Measurements from ENCODE around the gene DIABLO.
"Not testable (repeated sequence)": the region's sequence is repeated elsewhere in the genome, so short reads cannot be mapped to it uniquely, and the experiment has no call there.

DIABLO gene

DNA sequence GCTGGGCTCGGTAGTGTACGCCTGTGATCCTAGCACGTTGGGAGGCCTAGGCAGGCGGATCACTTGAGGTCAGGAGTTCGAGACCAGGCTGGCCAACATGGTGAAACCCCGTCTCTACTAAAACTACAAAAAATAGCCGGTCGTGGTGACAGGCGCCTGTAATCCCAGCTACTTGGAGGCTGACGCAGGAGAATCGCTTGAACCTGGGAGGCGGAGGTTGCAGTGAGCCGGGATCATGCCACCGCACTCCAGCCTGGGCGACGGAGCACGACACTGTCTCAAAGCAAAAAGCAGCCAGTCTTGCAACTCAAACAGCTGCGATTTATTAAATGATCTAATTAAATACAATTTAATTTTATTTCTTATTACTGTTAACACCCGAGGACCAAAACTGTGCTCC is 23.0 kb downstream of the DIABLO start:
- ATAC-seq, result not testable (repeated sequence)
- peak overlapping the region in 1 of 2 donors; percentile 72 for H3K27ac Mint-ChIP-seq

DNA sequence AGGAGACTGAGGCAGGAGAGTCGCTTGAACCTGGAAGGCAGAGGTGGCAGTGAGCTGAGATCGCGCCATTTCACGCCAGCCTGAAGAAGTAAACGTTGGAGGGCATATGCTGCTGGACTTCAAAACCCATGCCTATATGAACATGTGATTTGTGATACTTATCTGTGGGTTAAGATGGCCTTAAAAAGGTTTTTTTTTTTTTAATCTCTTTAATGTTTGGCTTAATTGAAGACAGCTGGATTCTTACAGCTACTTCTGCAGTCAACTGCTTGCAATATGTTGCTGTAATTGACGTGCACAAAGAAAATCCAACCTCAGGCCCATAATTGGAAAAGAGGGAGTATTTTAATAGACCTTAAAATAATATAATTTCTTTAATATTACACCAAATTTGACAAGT is 23.8 kb downstream of the DIABLO start:
- no peak overlapping the region for H3K27ac Mint-ChIP-seq
- H3K4me3 Mint-ChIP-seq, result no peak overlapping the region
- H3K9me3 Mint-ChIP-seq, result no peaks in the 10 kb centered on the region
- ATAC-seq, result no peak
- H3K4me1 Mint-ChIP-seq, result peaks cover 40% of the 10 kb centered on the region
- peaks cover 69% of the 10 kb centered on the region for H3K27me3 Mint-ChIP-seq
- DNase-seq, result no peak

More for the DNA sequence above, 23.0 kb downstream of the DIABLO start:
- Mint-ChIP-seq H3K4me1 (peaks cover 34% of the 10 kb centered on the region), H3K4me3 (peak overlapping the region; percentile 84 to 85), H3K27me3 (peaks cover 61% of the 10 kb centered on the region)
- not testable (repeated sequence) for H3K9me3 Mint-ChIP-seq, DNase-seq

DNA sequence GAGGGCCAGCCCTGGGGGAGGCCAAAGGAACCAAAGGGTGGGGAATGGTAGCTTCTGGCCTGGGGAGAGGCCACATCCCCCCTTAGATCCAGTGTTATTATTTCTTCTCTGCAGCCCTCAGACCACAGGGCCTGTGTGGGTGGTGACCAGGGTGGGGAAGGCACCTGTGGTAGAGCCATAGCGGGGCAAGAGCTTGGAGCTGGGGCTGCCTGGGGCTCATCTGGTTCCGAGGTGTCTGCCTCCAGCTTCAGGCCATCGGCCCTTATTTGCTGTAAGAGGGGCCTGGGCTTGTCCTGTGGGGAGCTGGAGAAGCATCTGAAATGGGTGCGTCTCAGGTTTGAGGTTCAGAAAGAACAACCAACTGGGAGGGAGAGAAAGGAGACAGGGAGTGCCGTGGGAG is 24.5 kb downstream of the DIABLO start:
- H3K4me1 Mint-ChIP-seq, result peaks cover 37% of the 10 kb centered on the region
- ATAC-seq (no peak), DNase-seq (no peak)
- peak overlapping the region in 1 of 2 donors; percentile 72 for H3K27ac Mint-ChIP-seq
- H3K27me3 Mint-ChIP-seq, result peaks cover 69% of the 10 kb centered on the region
- no peak overlapping the region for H3K4me3 Mint-ChIP-seq
- H3K9me3 Mint-ChIP-seq, result no peaks in the 10 kb centered on the region

DNA sequence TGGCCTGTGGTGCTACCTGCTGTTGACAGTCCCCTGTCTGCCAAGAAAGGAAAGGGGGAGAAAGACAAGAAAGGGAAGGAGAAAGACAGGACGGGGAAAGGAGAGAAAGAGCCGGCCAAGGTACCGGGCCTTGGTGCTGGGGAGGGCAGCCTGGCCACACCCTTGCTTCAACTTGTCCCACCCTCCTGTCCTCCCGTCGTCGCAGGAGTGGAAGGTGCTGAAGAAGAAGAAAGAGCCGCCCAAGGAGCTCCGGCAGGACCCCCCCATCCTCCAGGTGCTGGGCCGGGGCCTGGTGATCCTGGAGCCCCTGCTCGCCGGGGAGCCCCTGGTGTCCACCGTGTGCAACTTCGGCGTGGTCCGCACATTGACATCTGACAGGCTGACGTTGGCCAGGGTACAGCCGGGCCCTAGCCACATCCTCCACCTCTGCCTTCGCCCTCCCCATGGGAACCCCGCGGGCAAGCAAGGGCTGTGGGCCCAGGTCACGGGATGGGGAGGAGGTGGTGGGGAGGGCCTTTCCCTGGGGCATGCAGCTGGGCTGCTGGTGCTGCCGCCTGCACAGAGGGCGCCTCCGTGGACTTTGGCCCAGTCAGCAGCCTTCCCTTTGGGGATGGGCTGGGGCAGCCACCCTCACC is 25.2 kb downstream of the DIABLO start:
- H3K9me3 Mint-ChIP-seq, result no peaks in the 10 kb centered on the region
- H3K4me1 Mint-ChIP-seq, result peaks cover 35% of the 10 kb centered on the region
- no peak overlapping the region for H3K4me3 Mint-ChIP-seq
- no peak for ATAC-seq
- DNase-seq, result no peak
- H3K27ac Mint-ChIP-seq, result no peak overlapping the region
- H3K27me3 Mint-ChIP-seq, result peaks cover 69% of the 10 kb centered on the region

DNA sequence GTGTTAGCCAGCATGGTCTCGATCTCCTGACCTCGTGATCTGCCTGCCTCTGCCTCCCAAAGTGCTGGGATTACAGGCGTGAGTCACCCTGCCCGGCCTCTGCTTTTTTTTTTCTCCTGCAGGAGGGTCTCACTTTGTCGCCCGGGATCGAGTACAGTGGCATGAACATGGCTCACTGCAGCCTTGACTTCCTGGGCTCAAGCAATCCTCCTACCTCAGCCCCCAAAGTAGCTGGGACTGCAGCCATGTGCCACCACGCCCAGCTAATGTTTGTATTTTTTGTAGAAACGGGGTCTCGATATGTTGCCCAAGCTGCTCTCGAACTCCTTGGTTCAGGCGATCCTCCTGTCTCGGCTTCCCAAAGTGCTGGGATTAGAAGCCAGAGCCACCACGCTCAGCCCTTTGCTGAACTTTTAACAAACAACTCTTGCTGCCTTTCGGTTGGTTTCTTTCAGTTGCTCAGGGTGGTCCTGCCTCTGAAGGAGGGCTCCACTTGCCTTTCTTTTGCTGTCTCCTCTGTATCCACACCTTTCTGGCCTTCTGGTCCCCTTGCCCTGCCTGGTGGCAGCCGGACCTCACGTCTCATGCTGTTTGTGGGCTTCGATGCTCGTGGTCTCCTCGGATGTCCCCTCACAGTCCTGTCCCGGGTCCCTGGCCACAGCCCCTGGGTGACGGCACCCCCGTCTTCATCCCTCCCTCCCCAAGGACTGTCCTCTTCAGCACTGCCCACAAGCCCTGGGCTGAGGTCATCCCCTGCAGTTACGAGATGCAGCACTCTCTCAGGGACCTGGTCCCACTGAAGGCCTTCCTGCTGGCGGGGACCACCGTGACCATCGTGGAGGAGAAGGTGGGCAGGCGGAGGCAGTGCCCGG is 26.1 kb downstream of the DIABLO start:
- DNase-seq, result no peak
- no peak for ATAC-seq
- H3K27me3 Mint-ChIP-seq, result peaks cover 60% of the 10 kb centered on the region
- H3K4me3 Mint-ChIP-seq, result no peak overlapping the region
- no peak overlapping the region for H3K27ac Mint-ChIP-seq
- peaks cover 27% of the 10 kb centered on the region for H3K4me1 Mint-ChIP-seq
- H3K9me3 Mint-ChIP-seq, result no peaks in the 10 kb centered on the region

DNA sequence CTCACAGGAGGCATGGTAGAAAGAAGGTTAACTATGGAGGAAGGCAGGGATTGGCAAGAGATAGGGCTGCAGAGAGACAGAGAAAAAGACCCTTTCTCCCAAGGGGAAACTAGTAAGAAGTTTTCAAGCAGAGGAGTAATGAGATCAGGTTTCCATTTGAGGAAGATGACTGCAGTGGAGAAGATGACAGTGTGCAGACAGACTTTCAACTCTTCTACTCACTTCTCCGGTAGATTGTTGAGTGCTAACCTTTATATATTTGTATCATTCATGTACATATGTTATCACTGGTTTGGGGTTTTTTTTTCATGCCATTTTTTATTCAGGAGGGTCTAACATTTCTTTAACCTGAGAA is 28.3 kb downstream of the DIABLO start:
- H3K9me3 Mint-ChIP-seq, result no peaks in the 10 kb centered on the region
- peaks cover 14% of the 10 kb centered on the region for H3K4me1 Mint-ChIP-seq
- H3K27me3 Mint-ChIP-seq, result peaks cover 47% of the 10 kb centered on the region
- no peak overlapping the region for H3K4me3 Mint-ChIP-seq
- H3K27ac Mint-ChIP-seq, result no peak overlapping the region
- ATAC-seq (no peak), DNase-seq (no peak)

DNA sequence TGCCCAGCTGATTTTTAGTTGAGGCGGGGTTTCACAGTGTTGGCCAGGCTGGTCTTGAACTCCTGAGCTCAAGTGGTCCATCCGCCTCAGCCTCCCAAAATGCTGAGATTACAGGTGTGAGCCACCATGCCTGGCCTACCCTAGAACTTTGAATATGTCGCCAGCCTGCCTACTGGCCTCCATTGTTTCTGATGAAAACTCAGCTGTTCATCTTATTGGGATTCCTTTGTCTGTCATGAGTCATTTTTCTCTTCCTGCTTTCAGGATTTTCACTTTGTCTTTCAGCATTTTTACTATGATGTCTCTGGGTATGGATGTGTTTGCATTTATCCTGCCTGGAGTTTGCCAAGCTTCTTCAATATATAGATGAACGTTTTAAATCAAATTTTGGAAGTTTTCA is 30.4 kb downstream of the DIABLO start:
- peaks cover 13% of the 10 kb centered on the region for H3K4me1 Mint-ChIP-seq
- H3K27ac Mint-ChIP-seq, result peak overlapping the region in 1 of 2 donors; percentile 83
- ATAC-seq (no peak), DNase-seq (no peak)
- peaks cover 34% of the 10 kb centered on the region for H3K27me3 Mint-ChIP-seq
- H3K9me3 Mint-ChIP-seq, result no peaks in the 10 kb centered on the region
- H3K4me3 Mint-ChIP-seq, result no peak overlapping the region

DNA sequence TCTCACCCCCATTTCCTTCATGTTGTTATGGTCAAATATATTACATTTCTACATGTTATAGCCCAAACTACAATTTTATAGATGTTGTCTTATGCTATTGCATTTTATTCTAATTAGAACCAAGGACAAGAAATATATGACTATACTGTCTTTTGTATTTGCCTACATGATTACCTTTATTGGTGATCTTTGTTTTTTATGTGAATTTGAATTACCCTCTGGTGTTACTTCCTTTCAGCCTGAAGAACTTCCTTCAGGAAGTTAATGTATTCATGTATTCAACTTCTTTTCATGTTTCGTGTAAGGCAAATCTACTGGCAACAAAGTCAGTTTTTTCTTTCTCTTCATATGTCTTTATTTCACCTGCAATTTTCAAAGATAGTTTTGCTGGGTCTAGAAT is 31.0 kb downstream of the DIABLO start:
- no peak for DNase-seq
- no peaks in the 10 kb centered on the region for H3K9me3 Mint-ChIP-seq
- H3K4me1 Mint-ChIP-seq, result peaks cover 13% of the 10 kb centered on the region
- H3K4me3 Mint-ChIP-seq, result no peak overlapping the region
- peaks cover 31% of the 10 kb centered on the region for H3K27me3 Mint-ChIP-seq
- ATAC-seq, result no peak
- no peak overlapping the region for H3K27ac Mint-ChIP-seq

DNA sequence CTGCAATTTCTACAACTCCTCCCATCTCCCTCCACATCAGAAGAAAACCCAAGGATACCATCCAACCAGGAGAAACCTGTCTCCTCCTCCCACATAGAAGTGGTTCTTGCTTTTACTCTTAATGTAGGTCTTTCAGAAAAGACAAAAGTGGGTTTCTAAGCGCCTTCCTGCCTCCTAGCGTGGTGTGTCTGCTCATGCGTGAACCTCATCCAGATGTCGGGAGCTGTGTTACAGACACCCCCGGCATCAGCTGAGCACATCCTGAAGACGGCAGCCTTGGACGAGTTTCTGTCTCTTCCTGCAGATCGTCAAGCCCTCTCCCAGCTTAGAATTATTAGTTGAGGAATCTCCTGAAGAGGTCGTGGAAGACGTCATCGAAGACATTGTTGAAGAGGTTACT is 33.4 kb downstream of the DIABLO start:
- Mint-ChIP-seq H3K4me3 (no peak overlapping the region), H3K27ac (no peak overlapping the region), H3K4me1 (peaks cover 3% of the 10 kb centered on the region), H3K27me3 (peaks cover 14% of the 10 kb centered on the region), H3K9me3 (no peaks in the 10 kb centered on the region)
- no peak for ATAC-seq
- DNase-seq, result no peak

DNA sequence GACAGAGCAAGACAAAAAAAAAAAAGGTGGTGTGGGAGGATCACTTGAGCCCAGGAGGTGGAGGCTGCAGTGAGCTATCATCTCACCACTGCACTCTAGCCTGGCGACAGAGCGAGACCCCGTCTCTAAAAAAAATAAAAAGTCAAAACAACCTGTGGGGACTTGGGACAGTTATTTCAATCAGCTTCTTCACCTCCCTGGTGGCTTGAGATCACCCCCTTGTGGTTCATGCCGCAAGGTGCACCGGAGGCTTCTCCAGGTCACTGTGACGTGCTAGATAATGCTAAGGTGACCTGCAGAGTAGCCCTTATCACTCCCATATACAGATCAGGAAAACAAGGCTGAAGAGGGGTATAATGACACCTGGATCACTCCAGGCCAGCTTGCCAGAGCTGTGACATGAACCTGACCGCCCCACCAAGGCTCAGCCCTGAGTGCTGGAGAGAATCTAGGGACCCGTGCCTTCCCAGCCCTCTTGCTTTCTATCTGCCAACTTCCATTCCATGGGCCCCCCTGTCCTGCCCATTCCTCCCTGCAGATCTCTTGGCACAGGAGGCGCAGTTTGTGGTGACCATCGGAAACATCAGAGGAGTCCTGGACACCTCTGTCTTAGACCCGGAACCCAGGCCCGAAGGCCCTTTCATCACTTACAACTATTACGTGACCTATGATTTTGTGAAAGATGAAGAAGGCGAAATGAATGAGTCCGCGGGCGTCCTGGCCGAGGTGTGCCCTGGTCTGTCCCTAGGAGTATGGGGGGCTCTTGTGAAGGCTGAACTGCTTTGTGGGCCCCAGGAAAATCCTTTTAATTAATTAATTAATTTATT is 34.8 kb downstream of the DIABLO start:
- no peak overlapping the region for H3K4me3 Mint-ChIP-seq
- no peaks in the 10 kb centered on the region for H3K4me1 Mint-ChIP-seq
- H3K27me3 Mint-ChIP-seq, result peaks cover 10% of the 10 kb centered on the region
- ATAC-seq (peak; percentile 94), DNase-seq (peak; percentile 67 to 77)
- H3K9me3 Mint-ChIP-seq, result no peaks in the 10 kb centered on the region
- no peak overlapping the region for H3K27ac Mint-ChIP-seq

DNA sequence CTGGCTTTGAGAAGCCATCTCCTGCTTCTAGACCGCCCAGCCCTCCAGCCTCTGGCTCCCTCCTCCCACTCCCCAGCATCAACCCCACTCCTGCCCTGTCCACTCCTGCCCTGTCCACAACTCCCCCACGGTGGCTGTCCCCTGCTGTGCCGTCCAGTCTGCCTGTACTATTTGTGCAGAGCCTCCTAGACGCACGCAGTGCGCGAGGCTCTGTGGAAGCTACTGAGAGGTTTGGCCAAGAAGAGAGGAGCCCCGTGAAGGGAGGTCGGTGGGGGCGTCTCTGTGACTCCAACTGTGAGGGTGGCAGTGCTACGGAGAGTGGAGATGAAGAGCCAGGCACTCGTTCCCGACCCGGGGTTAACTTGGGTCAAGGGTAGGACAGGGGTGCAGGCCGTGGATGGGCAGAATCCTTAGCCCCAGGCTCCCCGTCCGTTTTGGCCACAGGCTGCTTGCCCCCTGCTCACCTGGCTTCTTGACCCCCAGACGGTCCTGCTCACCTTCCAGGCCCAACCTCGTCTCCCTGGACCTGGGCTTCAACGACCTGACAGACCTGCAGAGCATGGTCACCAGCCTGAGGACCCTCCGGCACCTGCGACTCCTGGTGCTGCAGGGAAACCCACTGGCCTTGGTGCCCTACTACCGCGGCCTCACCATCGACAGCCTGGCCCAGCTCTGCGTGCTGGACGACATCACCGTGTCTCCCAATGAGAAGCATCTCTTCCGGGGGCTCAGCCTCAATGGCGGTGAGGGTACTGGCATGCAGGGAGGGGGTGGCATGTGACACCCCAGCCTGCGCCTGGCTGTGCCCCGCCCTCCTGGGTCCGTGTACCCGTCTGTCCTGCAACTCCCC is 36.0 kb downstream of the DIABLO start:
- H3K27me3 Mint-ChIP-seq, result peaks cover 19% of the 10 kb centered on the region
- H3K27ac Mint-ChIP-seq, result peak overlapping the region in 1 of 2 donors; percentile 59
- no peak for DNase-seq
- H3K4me1 Mint-ChIP-seq, result peaks cover 2% of the 10 kb centered on the region
- no peaks in the 10 kb centered on the region for H3K9me3 Mint-ChIP-seq
- peak; percentile 8 for ATAC-seq
- H3K4me3 Mint-ChIP-seq, result no peak overlapping the region

DNA sequence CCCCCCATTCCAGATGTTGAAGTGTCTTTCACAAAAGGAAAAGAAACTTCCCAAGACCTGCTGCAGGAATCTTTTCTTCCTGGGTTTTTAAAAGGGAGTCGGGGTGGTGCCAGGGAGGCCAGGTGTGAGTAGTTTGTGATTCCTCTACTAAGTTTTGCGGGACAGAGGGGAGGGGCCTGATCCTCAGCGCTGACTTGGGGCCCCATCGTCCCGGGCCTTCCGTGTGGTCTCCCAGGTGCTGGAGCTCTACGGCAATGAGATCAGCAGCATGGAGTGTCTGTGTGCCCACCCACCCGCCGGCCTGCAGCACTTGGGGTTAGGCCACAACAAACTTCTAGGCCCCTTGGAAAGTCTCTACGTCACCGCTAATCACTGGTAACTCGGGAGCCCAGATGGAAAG is 38.4 kb downstream of the DIABLO start:
- peaks cover 40% of the 10 kb centered on the region for H3K27me3 Mint-ChIP-seq
- H3K27ac Mint-ChIP-seq, result no peak overlapping the region
- ATAC-seq, result no peak
- DNase-seq, result no peak
- H3K9me3 Mint-ChIP-seq, result no peaks in the 10 kb centered on the region
- H3K4me3 Mint-ChIP-seq, result no peak overlapping the region
- peaks cover 17% of the 10 kb centered on the region for H3K4me1 Mint-ChIP-seq

DNA sequence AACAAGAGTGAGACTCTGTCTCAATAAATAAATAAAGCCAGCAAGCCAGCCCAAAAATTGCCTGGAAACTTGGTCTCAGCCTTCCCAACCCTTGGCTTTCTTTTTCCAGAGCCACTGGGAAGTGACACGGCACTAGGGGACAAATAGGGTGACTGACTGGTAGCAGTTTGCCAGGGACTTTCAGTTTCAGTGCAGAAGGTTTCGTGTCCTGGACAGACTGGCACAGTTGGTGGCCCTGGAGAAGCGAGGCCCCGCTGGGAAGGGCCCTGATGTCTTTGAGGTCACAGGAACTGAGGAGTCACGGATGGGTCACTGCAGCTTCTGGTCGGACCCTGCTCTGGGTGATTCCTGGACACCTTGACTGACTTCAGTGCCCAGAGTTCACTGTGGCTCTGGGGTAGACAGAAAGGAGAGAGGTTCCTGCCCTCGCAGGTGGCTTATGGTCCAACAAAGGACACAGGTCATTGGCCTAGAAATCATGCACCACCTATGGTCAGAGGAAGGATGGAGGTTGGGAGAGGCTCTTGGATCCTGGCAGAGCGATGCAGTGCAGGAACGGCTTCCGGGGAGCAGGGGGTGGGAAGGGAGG is 40.3 kb downstream of the DIABLO start:
- H3K9me3 Mint-ChIP-seq, result no peaks in the 10 kb centered on the region
- peaks cover 47% of the 10 kb centered on the region for H3K27me3 Mint-ChIP-seq
- no peak for ATAC-seq
- H3K4me3 Mint-ChIP-seq, result no peak overlapping the region
- no peak for DNase-seq
- peaks cover 18% of the 10 kb centered on the region for H3K4me1 Mint-ChIP-seq
- no peak overlapping the region for H3K27ac Mint-ChIP-seq

DNA sequence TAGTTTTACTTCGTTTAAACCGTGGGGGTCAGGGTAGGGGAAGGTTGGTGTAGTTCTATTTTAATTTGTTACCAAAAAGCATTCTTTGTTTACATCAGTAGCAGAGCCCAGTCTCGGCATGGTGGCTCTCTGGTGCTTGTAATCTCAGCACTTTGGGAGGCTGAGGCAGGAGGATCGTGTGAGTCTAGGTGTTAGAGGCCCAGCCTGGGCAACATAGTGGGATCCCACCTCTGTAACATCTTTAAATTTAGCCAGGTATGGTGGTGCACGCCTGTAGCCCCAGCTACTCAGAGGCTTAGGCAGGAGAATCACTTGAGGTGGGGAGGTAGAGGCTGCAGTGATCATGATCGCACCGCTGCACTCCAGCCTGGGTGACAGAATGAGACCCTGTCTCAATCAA is 40.8 kb downstream of the DIABLO start:
- no peak for ATAC-seq
- no peak overlapping the region for H3K4me3 Mint-ChIP-seq
- H3K4me1 Mint-ChIP-seq, result peaks cover 18% of the 10 kb centered on the region
- no peak overlapping the region for H3K27ac Mint-ChIP-seq
- H3K9me3 Mint-ChIP-seq, result no peaks in the 10 kb centered on the region
- no peak for DNase-seq
- peaks cover 46% of the 10 kb centered on the region for H3K27me3 Mint-ChIP-seq

DNA sequence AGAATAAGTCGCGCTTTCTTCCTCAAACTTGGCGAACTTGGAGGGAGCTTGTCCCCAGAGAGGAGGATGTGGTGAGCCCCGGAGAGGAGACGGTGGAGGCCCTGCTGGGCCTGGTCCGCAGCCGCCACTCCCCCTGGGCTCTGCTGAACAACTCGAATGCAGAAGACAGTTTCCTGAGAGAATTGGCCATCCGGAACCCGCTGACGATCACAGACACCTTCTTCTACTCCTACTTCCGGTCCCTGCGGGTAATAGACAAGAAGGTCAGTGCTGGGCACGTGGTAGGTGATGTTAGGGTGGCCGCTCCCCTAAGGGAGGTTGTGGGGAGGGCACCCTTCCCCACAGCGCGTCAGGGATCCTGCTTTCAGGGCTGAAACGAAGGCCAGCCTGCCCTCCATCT is 41.3 kb downstream of the DIABLO start:
- no peak for ATAC-seq
- H3K27me3 Mint-ChIP-seq, result peaks cover 43% of the 10 kb centered on the region
- DNase-seq, result no peak
- H3K27ac Mint-ChIP-seq, result no peak overlapping the region
- H3K4me3 Mint-ChIP-seq, result peak overlapping the region; percentile 53 to 66
- no peaks in the 10 kb centered on the region for H3K9me3 Mint-ChIP-seq
- H3K4me1 Mint-ChIP-seq, result peaks cover 18% of the 10 kb centered on the region

All from stimulated activated naive CD8-positive, alpha-beta T cell treated with anti-CD3 and anti-CD28 coated beads, Interleukin-15, amount 100 ng/mL, for 72 hours (primary cell).